Measurements from ENCODE around the gene AQP7. TPM values are rescaled to one million over a fixed set of nuclear protein-coding genes. Genes with fewer than 3 reads are reported as not detected.
"Not testable (repeated sequence)": the region's sequence is repeated elsewhere in the genome, so short reads cannot be mapped to it uniquely, and the experiment has no call there.

AQP7 gene
- total RNA-seq, 1 experiment from 2014 or later, result 2.2 TPM

DNA sequence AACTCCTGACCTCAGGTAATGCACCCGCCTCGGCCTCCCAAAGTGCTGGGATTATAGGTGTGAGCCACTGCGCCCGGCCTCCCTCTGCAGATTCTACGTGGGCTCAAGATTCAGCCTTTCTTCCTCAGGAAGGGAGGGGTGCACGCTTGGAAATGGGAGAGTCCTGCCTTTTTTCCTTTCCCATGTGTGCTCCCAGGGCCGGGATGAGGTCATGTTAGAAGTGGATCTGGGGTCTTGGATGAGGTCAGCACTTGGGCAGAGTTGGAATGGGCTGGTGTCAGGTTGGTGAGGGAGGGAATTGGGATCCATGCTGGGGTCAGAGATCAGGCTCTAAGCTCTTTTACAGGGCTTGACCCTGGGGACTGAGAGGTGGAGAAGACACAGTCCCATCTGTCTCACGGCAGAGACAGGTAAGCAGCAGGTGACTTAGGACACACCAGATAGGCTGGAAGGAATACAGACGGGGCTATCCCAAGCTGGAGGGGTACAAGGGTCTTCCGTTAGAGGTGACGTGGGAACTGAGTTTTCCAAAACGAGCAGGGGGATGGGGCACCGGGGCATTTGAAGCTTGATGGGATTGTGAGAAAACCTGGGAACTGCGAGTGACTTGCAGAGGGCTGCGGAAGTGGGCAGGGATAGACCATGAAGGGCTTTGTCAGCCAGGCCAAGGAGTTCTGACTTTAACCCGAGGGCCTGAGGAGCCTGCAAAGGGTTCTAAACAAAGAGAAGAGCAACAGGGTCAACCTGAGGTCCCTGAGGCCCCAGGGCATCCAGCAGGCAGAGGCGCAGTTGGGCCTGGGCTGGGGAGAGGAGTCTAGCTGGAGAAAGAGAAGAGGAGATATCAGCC lies 1.8 kb upstream of the AQP7 start:
- Histone ChIP-seq H3K4me1 (0 out of 2 replicates have a peak, but pooled peaks cover 3% of the 10 kb centered on the region), H3K27me3 (replicated peaks; ENCODE audit: control insufficient read depth, insufficient read depth, low read length) (no peaks in the 10 kb centered on the region), H3K36me3 (ENCODE audit: control insufficient read depth, insufficient read depth, low read length) (no peaks in the 10 kb centered on the region), H3K4me3 (ENCODE audit: low read depth, low read length) (no peak overlapping the region), H3K9me3 (no peaks in the 10 kb centered on the region)
- H3K9me3 Mint-ChIP-seq (ENCODE audit: unreplicated experiment), result no peaks in the 10 kb centered on the region
- no peak overlapping the region for H3K4me3 Mint-ChIP-seq (ENCODE audit: unreplicated experiment)
- TF ChIP-seq, protein P1, sequence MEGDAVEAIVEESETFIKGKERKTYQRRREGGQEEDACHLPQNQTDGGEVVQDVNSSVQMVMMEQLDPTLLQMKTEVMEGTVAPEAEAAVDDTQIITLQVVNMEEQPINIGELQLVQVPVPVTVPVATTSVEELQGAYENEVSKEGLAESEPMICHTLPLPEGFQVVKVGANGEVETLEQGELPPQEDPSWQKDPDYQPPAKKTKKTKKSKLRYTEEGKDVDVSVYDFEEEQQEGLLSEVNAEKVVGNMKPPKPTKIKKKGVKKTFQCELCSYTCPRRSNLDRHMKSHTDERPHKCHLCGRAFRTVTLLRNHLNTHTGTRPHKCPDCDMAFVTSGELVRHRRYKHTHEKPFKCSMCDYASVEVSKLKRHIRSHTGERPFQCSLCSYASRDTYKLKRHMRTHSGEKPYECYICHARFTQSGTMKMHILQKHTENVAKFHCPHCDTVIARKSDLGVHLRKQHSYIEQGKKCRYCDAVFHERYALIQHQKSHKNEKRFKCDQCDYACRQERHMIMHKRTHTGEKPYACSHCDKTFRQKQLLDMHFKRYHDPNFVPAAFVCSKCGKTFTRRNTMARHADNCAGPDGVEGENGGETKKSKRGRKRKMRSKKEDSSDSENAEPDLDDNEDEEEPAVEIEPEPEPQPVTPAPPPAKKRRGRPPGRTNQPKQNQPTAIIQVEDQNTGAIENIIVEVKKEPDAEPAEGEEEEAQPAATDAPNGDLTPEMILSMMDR (IDR thresholded peaks at IDR 0.05; ENCODE audit: insufficient read depth in 1 of 2, low read depth in 1 of 2, low read length in 1 of 2, severe bottlenecking in 1 of 2, unreplicated experiment in 1 of 2), result no peak
- no TSS peak for BruUV-seq (replicated peaks)
- H3K4me1 Mint-ChIP-seq (ENCODE audit: low read depth, unreplicated experiment), result peaks cover 11% of the 10 kb centered on the region
- no peak for DNase-seq
- CTCF ChIA-PET, result interaction anchor here (0.8 to 3.7 kb wide), 13 partner anchors 12 to 220 kb away, joined by 4 to 56 read pairs (median 12); partner anchors contain the start of genes AQP3 and NOL6
- no peaks in the 10 kb centered on the region for H3K27me3 Mint-ChIP-seq (ENCODE audit: insufficient read depth, unreplicated experiment)
- POLR2A ChIA-PET, result interaction anchor here (1.3 kb wide), 1 partner anchor 11 kb away, joined by 4 read pairs; no protein-coding TSS in a partner anchor
- no peaks in the 10 kb centered on the region for H3K36me3 Mint-ChIP-seq (ENCODE audit: insufficient read depth, unreplicated experiment)
- intact Hi-C loops (cut with micrococcal nuclease; ENCODE audit: unreplicated experiment), result loop anchor here (1.0 to 5.0 kb wide), 7 partner anchors 11 to 318 kb away; no protein-coding TSS in a partner anchor
- no peak overlapping the region for H3K27ac Mint-ChIP-seq (ENCODE audit: unreplicated experiment)

DNA sequence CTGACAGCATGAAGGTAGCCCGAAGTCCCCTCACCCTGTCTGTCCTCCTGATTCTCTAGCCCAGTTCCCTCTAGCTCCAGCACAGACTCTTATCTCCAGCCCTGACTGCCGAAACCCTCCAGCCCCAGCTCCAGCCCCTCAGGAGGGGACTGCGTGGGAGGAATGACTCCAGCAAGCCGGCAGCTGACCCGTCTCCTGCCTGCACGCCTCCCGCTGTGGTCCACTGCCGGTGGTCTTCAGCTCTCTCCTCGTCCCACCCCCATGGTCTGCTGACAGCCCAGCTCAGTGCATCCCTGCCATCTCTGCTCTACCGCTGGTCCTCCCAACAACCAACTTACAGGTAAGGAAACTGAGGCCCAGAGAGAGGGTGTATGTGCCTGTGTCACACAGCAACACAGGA lies 559 bp downstream of the AQP7 start:
- H3K4me1 ChIP-seq; H3K27me3 Mint-ChIP-seq (ENCODE audit: insufficient read depth, unreplicated experiment); H3K4me3 Mint-ChIP-seq (ENCODE audit: unreplicated experiment); H3K36me3 ChIP-seq (ENCODE audit: control insufficient read depth, insufficient read depth, low read length); H3K9me3 ChIP-seq; H3K9me3 Mint-ChIP-seq (ENCODE audit: unreplicated experiment); H3K27ac Mint-ChIP-seq (ENCODE audit: unreplicated experiment); DNase-seq; CTCF ChIA-PET; POLR2A ChIA-PET; BruUV-seq (replicated peaks); H3K4me3 ChIP-seq (ENCODE audit: low read depth, low read length); H3K36me3 Mint-ChIP-seq (ENCODE audit: insufficient read depth, unreplicated experiment); H3K27me3 ChIP-seq (replicated peaks; ENCODE audit: control insufficient read depth, insufficient read depth, low read length): not testable (repeated sequence)
- peaks cover 11% of the 10 kb centered on the region for H3K4me1 Mint-ChIP-seq (ENCODE audit: low read depth, unreplicated experiment)
- intact Hi-C loops (cut with micrococcal nuclease; ENCODE audit: unreplicated experiment), result loop anchor here (5.0 kb wide), 3 partner anchors 115 to 320 kb away; no protein-coding TSS in a partner anchor

DNA sequence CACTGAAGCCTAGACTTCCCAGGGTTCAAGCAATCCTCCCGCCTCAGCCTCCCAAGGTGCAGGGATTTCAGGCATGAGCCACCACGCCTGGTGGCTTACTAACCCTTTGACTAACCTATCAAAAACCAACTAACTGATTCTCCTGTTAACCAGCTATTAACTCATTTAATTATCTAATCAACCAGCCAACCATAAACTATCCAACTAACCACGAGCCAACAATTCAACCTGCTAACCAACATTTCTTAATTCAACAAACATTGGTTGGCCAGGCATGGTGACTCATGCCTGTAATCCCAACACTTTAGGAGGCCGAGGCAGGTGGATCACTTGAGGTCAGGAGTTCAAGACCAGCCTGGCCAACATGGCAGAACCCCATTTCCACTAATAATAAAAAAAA lies 3.3 kb downstream of the AQP7 start:
- CTCF ChIA-PET, result interaction anchor here (0.9 kb wide), 1 partner anchor 75 kb away, joined by 3 read pairs; the partner anchor contains the start of gene NOL6
- H3K27me3 ChIP-seq (replicated peaks; ENCODE audit: control insufficient read depth, insufficient read depth, low read length); H3K4me3 ChIP-seq (ENCODE audit: low read depth, low read length); intact Hi-C loops (cut with micrococcal nuclease; ENCODE audit: unreplicated experiment); DNase-seq; H3K36me3 Mint-ChIP-seq (ENCODE audit: insufficient read depth, unreplicated experiment); POLR2A ChIA-PET; H3K4me1 ChIP-seq; H3K36me3 ChIP-seq (ENCODE audit: control insufficient read depth, insufficient read depth, low read length); H3K9me3 ChIP-seq; H3K9me3 Mint-ChIP-seq (ENCODE audit: unreplicated experiment); BruUV-seq (replicated peaks); H3K27me3 Mint-ChIP-seq (ENCODE audit: insufficient read depth, unreplicated experiment); H3K27ac Mint-ChIP-seq (ENCODE audit: unreplicated experiment); H3K4me3 Mint-ChIP-seq (ENCODE audit: unreplicated experiment): not testable (repeated sequence)
- peaks cover 17% of the 10 kb centered on the region for H3K4me1 Mint-ChIP-seq (ENCODE audit: low read depth, unreplicated experiment)

DNA sequence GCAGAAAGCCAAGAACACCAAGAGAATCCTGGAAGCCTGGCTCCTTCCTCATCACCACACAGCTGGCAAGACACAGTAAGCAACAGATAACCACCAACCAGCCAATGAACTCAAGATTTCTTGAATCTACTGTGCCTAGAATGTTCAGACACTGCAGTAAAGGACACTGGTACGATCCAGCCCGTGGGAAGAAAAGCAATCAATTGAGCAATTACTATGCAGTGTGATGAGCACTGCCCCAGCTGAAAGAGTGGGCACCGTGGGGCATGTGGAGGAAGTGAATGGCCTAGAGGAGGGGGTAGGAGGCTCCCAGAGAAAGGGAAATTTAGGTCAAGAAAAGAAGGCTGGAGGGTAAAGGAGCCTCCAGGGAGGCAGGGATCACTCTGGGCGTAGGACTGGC lies 4.6 kb downstream of the AQP7 start:
- H3K36me3 Mint-ChIP-seq (ENCODE audit: insufficient read depth, unreplicated experiment); H3K27ac Mint-ChIP-seq (ENCODE audit: unreplicated experiment); H3K9me3 Mint-ChIP-seq (ENCODE audit: unreplicated experiment); H3K4me3 ChIP-seq (ENCODE audit: low read depth, low read length); H3K27me3 Mint-ChIP-seq (ENCODE audit: insufficient read depth, unreplicated experiment); H3K4me3 Mint-ChIP-seq (ENCODE audit: unreplicated experiment); H3K27me3 ChIP-seq (replicated peaks; ENCODE audit: control insufficient read depth, insufficient read depth, low read length); H3K36me3 ChIP-seq (ENCODE audit: control insufficient read depth, insufficient read depth, low read length); BruUV-seq (replicated peaks); POLR2A ChIA-PET; DNase-seq; intact Hi-C loops (cut with micrococcal nuclease; ENCODE audit: unreplicated experiment); H3K9me3 ChIP-seq; CTCF ChIA-PET: not testable (repeated sequence)
- H3K4me1 ChIP-seq, result peaks cover 18% of the 10 kb centered on the region
- H3K4me1 Mint-ChIP-seq (ENCODE audit: low read depth, unreplicated experiment), result peaks cover 23% of the 10 kb centered on the region

DNA sequence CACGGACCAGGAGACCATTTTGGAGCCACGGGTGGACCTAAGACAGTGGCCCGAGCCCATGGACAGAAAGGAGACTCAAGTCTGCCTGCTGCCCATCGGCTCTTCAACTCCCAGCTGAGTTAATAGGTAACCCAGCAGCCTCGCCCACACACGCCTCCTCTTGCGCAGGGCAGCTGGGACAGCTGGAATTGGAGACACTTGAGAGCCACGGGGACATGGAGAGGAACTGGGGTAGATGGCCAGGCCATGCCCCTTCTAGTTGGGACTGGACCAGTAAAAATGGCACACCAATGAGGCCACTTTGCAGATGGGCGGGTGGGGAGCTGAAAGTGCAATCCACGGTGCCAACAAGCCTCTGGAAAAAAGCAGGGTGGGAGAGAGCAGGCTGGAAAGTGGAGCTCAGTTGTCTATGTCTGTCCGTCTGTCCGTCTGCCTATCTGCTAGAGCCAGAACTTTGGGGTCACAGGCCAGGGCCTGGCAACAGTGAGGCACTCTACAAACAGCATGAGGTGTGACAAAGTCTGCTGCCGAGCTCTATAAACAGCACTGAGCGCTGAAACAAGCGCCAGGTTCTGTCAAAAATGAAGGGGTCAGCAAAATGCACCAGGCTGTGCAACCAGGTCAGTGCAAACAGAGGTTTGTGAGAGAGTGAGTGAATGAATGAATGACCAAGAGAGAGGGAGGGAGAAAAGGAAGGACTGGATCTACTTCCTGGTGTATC lies 7.0 kb downstream of the AQP7 start:
- H3K4me3 ChIP-seq (ENCODE audit: low read depth, low read length); H3K36me3 ChIP-seq (ENCODE audit: control insufficient read depth, insufficient read depth, low read length); H3K9me3 Mint-ChIP-seq (ENCODE audit: unreplicated experiment); H3K27me3 ChIP-seq (replicated peaks; ENCODE audit: control insufficient read depth, insufficient read depth, low read length); BruUV-seq (replicated peaks); H3K9me3 ChIP-seq; H3K36me3 Mint-ChIP-seq (ENCODE audit: insufficient read depth, unreplicated experiment); intact Hi-C loops (cut with micrococcal nuclease; ENCODE audit: unreplicated experiment); H3K27me3 Mint-ChIP-seq (ENCODE audit: insufficient read depth, unreplicated experiment): not testable (repeated sequence)
- peaks cover 37% of the 10 kb centered on the region for H3K4me1 ChIP-seq
- DNase-seq, result peak; percentile 68 to 82
- Mint-ChIP-seq H3K27ac (ENCODE audit: unreplicated experiment) (peak overlapping the region; percentile 86), H3K4me3 (ENCODE audit: unreplicated experiment) (peak overlapping the region; percentile 58), H3K4me1 (ENCODE audit: low read depth, unreplicated experiment) (peaks cover 32% of the 10 kb centered on the region)
- CTCF ChIA-PET, result interaction anchor here (0.6 to 0.7 kb wide), 3 partner anchors 10 to 21 kb away, joined by 3 to 4 read pairs (median 3); no protein-coding TSS in a partner anchor
- POLR2A ChIA-PET, result interaction anchor here (0.5 kb wide), 1 partner anchor 38 kb away, joined by 3 read pairs; no protein-coding TSS in a partner anchor

DNA sequence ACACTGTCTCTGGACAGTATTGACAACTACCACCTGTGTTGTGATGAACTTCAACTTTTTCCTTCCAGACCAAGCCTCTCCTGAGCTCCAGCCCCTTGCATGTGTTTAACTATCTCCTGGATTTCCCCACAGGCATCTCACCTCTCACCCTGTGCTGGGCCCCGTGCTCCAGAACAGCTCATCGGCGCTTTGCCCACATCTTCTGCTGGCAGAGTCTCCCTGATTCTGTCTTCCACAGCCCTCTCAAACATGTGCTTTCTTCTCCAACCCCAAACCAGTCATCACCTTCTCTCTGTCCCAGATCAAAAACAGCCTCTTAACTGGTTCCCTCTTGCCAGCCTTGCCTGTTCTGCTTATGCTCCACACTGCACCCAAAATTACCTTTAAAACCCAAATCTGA lies 8.4 kb downstream of the AQP7 start:
- H3K36me3 ChIP-seq (ENCODE audit: control insufficient read depth, insufficient read depth, low read length); H3K36me3 Mint-ChIP-seq (ENCODE audit: insufficient read depth, unreplicated experiment); H3K9me3 ChIP-seq; CTCF ChIA-PET; H3K4me3 Mint-ChIP-seq (ENCODE audit: unreplicated experiment); intact Hi-C loops (cut with micrococcal nuclease; ENCODE audit: unreplicated experiment); H3K9me3 Mint-ChIP-seq (ENCODE audit: unreplicated experiment); BruUV-seq (replicated peaks); DNase-seq; H3K4me3 ChIP-seq (ENCODE audit: low read depth, low read length); H3K27me3 Mint-ChIP-seq (ENCODE audit: insufficient read depth, unreplicated experiment); H3K27me3 ChIP-seq (replicated peaks; ENCODE audit: control insufficient read depth, insufficient read depth, low read length); H3K27ac Mint-ChIP-seq (ENCODE audit: unreplicated experiment); POLR2A ChIA-PET: not testable (repeated sequence)
- peaks cover 37% of the 10 kb centered on the region for H3K4me1 ChIP-seq
- H3K4me1 Mint-ChIP-seq (ENCODE audit: low read depth, unreplicated experiment), result peaks cover 38% of the 10 kb centered on the region
